BJ (cell line): ENCODE results near the gene NEGR1. TPM values are rescaled to one million over a fixed set of nuclear protein-coding genes. Genes with fewer than 3 reads are reported as not detected.

Experiments
- CTCF ChIA-PET: fragments of 350-600 bp; formaldehyde crosslinking; extraction: SDS; loops from one replicate; lab custom pipeline; 2021; ENCODE audit warnings: antibody characterized with exemption, inconsistent platforms; lab: Yijun Ruan, JAX
- POLR2A ChIA-PET: fragments of 300-600 bp; sonication (Branson Sonifier 250); formaldehyde crosslinking; extraction: SDS; loops from one replicate; lab custom pipeline; 2021; ENCODE audit warnings: antibody characterized with exemption; lab: Charles Lee
- DNase-seq: peaks from one replicate; pipeline ENCODE4 v3.0.0-alpha.2; 2011; ENCODE audit warnings: low read depth
- H3K27me3 ChIP-seq: 2 replicates; pipeline ENCODE4 v1.6.0; 2011; ENCODE audit warnings: low read length; ENCODE audit not compliant: control insufficient read depth, insufficient read depth
- H3K36me3 ChIP-seq: 2 replicates; pipeline ENCODE4 v1.5.1; 2011; ENCODE audit warnings: low read length; ENCODE audit not compliant: control insufficient read depth, insufficient read depth
- H3K4me3 ChIP-seq: 2 replicates; pipeline ENCODE4 v1.5.1; 2011; ENCODE audit warnings: low read depth, mild to moderate bottlenecking, control low read depth, low read length
- polyA plus RNA-seq: library from polyadenylated mRNA; depleted of rRNA; stranded (reverse); fragments of >200 nt; gene quantifications from 2 replicates; pipeline ENCODE4 v1.2.3, GENCODE V29; 2011
- TF ChIP-seq, protein P1 (sequence below): IDR thresholded peaks from 2 replicates; pipeline ENCODE4 v1.5.1; 2011; ENCODE audit warnings: low read depth, mild to moderate bottlenecking, control low read depth, inconsistent platforms, low read length, moderate library complexity; ENCODE audit not compliant: insufficient read depth

Gene NEGR1
- polyA plus RNA-seq, 1 experiment: 15.4 TPM

DNA sequence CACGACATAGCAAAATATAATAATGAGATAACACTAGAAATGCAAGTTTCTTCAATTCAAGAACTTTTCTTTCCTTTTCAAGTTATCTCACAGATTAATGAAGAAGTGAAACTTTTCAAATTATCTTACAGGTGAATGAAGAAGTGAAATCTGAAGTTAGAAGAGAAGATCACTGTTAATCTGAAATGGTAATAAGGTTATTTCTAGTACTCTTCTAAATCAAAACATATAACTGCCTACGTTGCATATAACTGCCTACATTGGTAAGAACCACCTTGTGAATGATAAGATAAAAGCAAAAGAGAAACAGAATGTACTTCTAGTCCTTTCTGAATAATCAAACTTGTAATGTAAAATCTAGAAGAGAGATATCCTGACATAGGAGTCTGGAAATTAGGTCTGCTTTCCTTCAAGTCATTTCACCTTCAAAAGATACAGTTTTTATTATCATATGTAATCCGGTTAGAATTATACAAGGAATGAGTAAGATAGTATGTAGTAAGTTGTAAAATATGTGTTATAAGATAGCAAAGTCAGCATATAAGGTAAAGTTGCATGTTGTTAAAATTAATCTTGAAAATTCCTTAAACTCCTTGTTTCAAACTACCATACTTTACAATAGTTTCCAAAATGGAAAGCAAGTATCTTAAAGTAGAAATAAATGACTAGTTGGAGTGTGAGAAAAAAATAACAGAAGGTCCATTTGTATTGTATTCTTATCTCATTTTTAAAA lies 679.1 kb downstream of the NEGR1 start:
- Histone ChIP-seq H3K36me3 (no peaks in the 10 kb centered on the region), H3K4me3 (no peak overlapping the region), H3K27me3 (no peaks in the 10 kb centered on the region)
- ChIA-PET CTCF (no interaction called here), POLR2A (no interaction called here)
- TF ChIP-seq, protein P1, sequence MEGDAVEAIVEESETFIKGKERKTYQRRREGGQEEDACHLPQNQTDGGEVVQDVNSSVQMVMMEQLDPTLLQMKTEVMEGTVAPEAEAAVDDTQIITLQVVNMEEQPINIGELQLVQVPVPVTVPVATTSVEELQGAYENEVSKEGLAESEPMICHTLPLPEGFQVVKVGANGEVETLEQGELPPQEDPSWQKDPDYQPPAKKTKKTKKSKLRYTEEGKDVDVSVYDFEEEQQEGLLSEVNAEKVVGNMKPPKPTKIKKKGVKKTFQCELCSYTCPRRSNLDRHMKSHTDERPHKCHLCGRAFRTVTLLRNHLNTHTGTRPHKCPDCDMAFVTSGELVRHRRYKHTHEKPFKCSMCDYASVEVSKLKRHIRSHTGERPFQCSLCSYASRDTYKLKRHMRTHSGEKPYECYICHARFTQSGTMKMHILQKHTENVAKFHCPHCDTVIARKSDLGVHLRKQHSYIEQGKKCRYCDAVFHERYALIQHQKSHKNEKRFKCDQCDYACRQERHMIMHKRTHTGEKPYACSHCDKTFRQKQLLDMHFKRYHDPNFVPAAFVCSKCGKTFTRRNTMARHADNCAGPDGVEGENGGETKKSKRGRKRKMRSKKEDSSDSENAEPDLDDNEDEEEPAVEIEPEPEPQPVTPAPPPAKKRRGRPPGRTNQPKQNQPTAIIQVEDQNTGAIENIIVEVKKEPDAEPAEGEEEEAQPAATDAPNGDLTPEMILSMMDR: no peak
- no peak for DNase-seq

DNA sequence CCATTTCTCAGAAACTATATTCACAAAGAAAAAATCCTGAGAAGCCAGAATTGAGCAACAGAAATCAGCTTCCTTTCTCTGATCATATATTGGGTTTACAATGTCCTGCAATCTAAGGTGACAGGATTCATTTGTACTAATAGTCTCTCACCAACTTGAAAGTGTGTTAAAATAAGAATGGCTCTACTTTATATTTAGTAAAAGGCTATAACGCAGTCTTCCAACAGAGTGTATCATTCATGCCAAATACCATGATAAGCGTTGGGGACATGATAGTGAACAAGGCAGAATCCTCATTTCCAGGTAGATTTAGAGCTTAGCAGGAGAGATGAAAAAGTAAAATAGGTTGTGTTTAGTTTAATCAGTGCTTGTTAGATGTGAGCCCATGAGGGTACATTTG lies 682.3 kb downstream of the NEGR1 start:
- CTCF ChIA-PET: interaction anchor here (0.5 to 1.8 kb wide), 2 partner anchors 9 to 21 kb away, joined by 3 to 4 read pairs; no protein-coding TSS in a partner anchor
- Histone ChIP-seq H3K36me3 (no peaks in the 10 kb centered on the region), H3K27me3 (no peaks in the 10 kb centered on the region), H3K4me3 (no peak overlapping the region)
- POLR2A ChIA-PET: no interaction called here
- TF ChIP-seq, protein P1: no peak
- DNase-seq: no peak

DNA sequence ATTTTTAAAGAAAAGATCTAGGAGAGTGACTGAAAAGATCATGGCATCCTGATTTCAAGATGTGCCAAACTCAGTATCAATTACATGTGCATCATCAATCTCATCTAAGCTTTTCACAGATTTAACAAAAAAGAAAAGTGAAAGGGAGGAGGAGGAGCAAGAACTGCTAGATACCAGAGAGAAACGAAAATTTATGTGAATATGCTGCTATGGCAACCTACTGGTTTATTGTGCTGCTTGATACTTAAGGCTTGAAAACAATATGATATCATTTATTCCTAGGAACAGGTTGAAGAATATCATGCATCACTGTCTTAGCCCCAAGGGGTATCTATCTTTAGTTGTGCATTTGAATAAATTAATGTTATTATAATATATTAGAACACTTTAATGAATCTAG lies 683.0 kb downstream of the NEGR1 start:
- DNase-seq: no peak
- no peaks in the 10 kb centered on the region for H3K36me3 ChIP-seq
- ChIA-PET POLR2A (no interaction called here), CTCF (interaction anchor here (1.8 kb wide), 1 partner anchor 22 kb away, joined by 4 read pairs; no protein-coding TSS in a partner anchor)
- TF ChIP-seq, protein P1: no peak
- H3K4me3 ChIP-seq: no peak overlapping the region
- H3K27me3 ChIP-seq: no peaks in the 10 kb centered on the region

DNA sequence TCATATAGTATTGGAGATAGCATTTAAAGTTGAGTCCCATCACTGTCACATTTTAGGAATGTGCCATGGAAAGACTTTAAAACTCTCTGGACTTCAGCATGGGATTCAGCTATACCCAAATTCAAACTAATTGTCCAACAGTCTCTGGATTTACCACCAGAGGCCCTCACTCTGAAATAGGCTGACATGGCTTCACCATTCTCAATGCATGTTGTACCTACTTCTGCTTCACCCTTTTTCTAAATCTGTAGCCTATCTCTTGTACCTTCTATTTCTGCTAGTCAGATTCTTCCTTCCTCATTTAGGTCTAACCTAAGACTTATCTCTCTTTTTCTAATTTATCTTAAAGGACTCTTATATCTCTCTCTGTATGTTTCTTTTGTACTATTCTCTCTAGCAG lies 688.8 kb downstream of the NEGR1 start:
- CTCF ChIA-PET: no interaction called here
- Histone ChIP-seq H3K4me3 (no peak overlapping the region), H3K36me3 (no peaks in the 10 kb centered on the region), H3K27me3 (no peaks in the 10 kb centered on the region)
- TF ChIP-seq, protein P1: peak; percentile 24; the same call in 1 of the 2 replicates
- no peak for DNase-seq
- POLR2A ChIA-PET: no interaction called here

DNA sequence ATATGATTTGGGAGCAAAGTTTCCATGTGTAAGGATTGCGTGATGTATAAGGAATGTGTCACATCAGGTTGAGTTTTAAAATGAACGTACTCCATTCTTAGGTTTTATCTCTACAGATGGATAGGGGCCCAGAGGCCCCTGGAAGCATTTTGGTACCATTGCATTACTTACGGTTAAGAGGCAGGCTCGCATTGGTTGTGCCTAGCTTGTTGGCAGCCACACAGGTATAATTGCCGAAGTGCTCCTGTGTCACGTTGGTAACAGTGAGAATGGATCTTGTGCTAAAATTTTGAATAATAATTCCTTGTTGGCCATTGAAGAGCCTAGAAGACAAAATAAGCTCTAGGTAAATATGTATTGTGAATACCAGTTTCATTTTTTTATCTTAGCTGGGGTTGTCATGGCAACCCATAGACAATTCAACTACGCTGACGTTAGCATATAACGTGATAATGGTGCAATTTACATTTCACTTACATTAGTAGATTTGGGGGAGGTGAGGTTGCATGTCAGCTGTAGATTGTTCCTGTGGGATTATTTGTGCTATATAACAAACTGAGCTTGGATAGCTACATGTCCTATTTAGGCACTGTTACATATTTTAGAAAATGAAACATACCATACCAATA lies 689.6 kb downstream of the NEGR1 start:
- Histone ChIP-seq H3K27me3 (no peaks in the 10 kb centered on the region), H3K36me3 (no peaks in the 10 kb centered on the region), H3K4me3 (no peak overlapping the region)
- no peak for DNase-seq
- TF ChIP-seq, protein P1: no peak
- ChIA-PET POLR2A (no interaction called here), CTCF (interaction anchor here (0.6 to 0.7 kb wide), 2 partner anchors 47 to 63 kb away, joined by 3 to 4 read pairs; no protein-coding TSS in a partner anchor)
